K562 (cell line): ENCODE measurements around the gene CENPX. TPM values are rescaled to one million over a fixed set of nuclear protein-coding genes. Genes with fewer than 3 reads are reported as not detected.
A peak's percentile ranks its signal among the peaks of the same experiment; 100 is the strongest.

Experiments used
- BHLHE40 ChIP-seq: IDR thresholded peaks from 2 replicates; pipeline ENCODE4 v1.6.1; 2011; ENCODE audit warnings: low read length, improper control_type of control experiment
- CBFB ChIP-seq: sonication (generic); formaldehyde crosslinking; IDR thresholded peaks from 2 replicates; pipeline ENCODE4 v1.4.0; 2020; ENCODE audit warnings: mild to moderate bottlenecking, missing genetic modification reagents
- CBX1 ChIP-seq: sonication (generic); IDR thresholded peaks from 2 replicates; pipeline ENCODE4 v1.6.1; 2016; ENCODE audit warnings: antibody characterized with exemption, low read depth, mild to moderate bottlenecking
- ESRRA ChIP-seq: fragments of 450-650 bp; IDR thresholded peaks from 2 replicates; pipeline ENCODE4 v1.6.1; 2014; ENCODE audit warnings: low read depth, mild to moderate bottlenecking, moderate library complexity, borderline replicate concordance
- FUS ChIP-seq: fragments of 200-400 bp; formaldehyde crosslinking; optimal IDR thresholded peaks from 2 replicates; pipeline ENCODE3; 2017; ENCODE audit warnings: low read depth, low read length
- GABPB1 ChIP-seq: sonication (generic); formaldehyde crosslinking; IDR thresholded peaks from 2 replicates; pipeline ENCODE4 v1.8.0; 2022; ENCODE audit warnings: mild to moderate bottlenecking, missing genetic modification reagents
- HNRNPLL ChIP-seq: fragments of 200-400 bp; formaldehyde crosslinking; IDR thresholded peaks from 2 replicates; pipeline ENCODE4 v1.6.1; 2017; ENCODE audit warnings: low read length, low read depth, mild to moderate bottlenecking; ENCODE audit not compliant: poor library complexity, severe bottlenecking
- ILF3 ChIP-seq: fragments of 450-650 bp; IDR thresholded peaks from 2 replicates; pipeline ENCODE4 v1.6.1; 2018; ENCODE audit warnings: antibody characterized with exemption, mild to moderate bottlenecking, moderate library complexity, borderline replicate concordance
- NCOA6 ChIP-seq: fragments of 450-650 bp; IDR thresholded peaks from 2 replicates; pipeline ENCODE4 v1.6.1; 2017; ENCODE audit warnings: mild to moderate bottlenecking
- PRPF4 ChIP-seq: fragments of 200-400 bp; formaldehyde crosslinking; IDR thresholded peaks from one replicate; pipeline ENCODE4 v1.6.1; 2017; ENCODE audit warnings: low read length, low read depth, mild to moderate bottlenecking; ENCODE audit not compliant: insufficient read depth, poor library complexity, severe bottlenecking
- ZBTB7A ChIP-seq: IDR thresholded peaks from 2 replicates; pipeline ENCODE4 v1.6.1; 2011; ENCODE audit warnings: low read depth, mild to moderate bottlenecking, low read length, moderate library complexity, borderline replicate concordance; ENCODE audit not compliant: control insufficient read depth
- ZC3H11A ChIP-seq: IDR thresholded peaks from 2 replicates; pipeline ENCODE4 v1.6.1; 2012; ENCODE audit warnings: low read depth, low read length, improper control_type of control experiment
- ZNF12 ChIP-seq: sonication (generic); formaldehyde crosslinking; IDR thresholded peaks from 2 replicates; pipeline ENCODE4 v1.4.0; 2020; ENCODE audit warnings: mild to moderate bottlenecking, missing genetic modification reagents
- ZNF76 ChIP-seq: fragments of 250-450 bp; sonication (Bioruptor Pico); IDR thresholded peaks from 2 replicates; pipeline ENCODE4 v1.4.0; 2020; ENCODE audit warnings: mild to moderate bottlenecking, moderate library complexity, borderline replicate concordance
- polyA plus RNA-seq, 8 experiments: library from polyadenylated mRNA; depleted of rRNA in 4 of 8; stranded (reverse) in 5 of 8; unstranded in 3 of 8; fragments of >200 nt; fragmentation: Nextera tagmentation in 2 of 8; fragmentation: Illumina TruSeq in 1 of 8; extraction: Ambion mirVana in 2 of 8; extraction: Trizol in 1 of 8; gene quantifications; 2 replicates each; pipeline versions ENCODE4 v1.2.1 to v1.2.3, GENCODE V29; 2011 to 2014; ENCODE audit warnings: inconsistent platforms in 1 of 8, missing spikeins in 1 of 8
- total RNA-seq, 7 experiments: library from RNA; depleted of rRNA in 6 of 7; stranded (reverse); fragments of >200 nt in 6 of 7; fragmentation: Illumina TruSeq in 2 of 7; extraction: Trizol in 2 of 7; gene quantifications; 2 replicates each; pipeline versions ENCODE4 v1.2.1 to v1.2.3, GENCODE V29; 2011 to 2021; ENCODE audit warnings: low replicate concordance in 1 of 7
- TF ChIP-seq, protein P1 (sequence below): fragments of 250-450 bp; sonication (Bioruptor Pico); IDR thresholded peaks from 2 replicates; pipeline ENCODE4 v1.5.0; 2022; ENCODE audit warnings: mild to moderate bottlenecking
- TF ChIP-seq, protein P2 (sequence below): fragments of 250-450 bp; sonication (Bioruptor Pico); IDR thresholded peaks from 2 replicates; pipeline ENCODE4 v1.4.0; 2020
- TF ChIP-seq, protein P3 (sequence below): sonication (generic); formaldehyde crosslinking; IDR thresholded peaks from 2 replicates; pipeline ENCODE4 v1.8.0; 2022; ENCODE audit warnings: mild to moderate bottlenecking, missing genetic modification reagents, borderline replicate concordance
- TF ChIP-seq, protein P4 (sequence below): fragments of 250-450 bp; sonication (Bioruptor Pico); IDR thresholded peaks from 2 replicates; pipeline ENCODE4 v1.8.0; 2021; ENCODE audit warnings: moderate library complexity, mild to moderate bottlenecking, inconsistent platforms

CENPX gene
- total and polyA plus RNA-seq, 9 of the 15 experiments (the other 6 are each of a cell fraction or from before 2014, with no cell fraction given): 32.7 to 352 (median 127) TPM

DNA sequence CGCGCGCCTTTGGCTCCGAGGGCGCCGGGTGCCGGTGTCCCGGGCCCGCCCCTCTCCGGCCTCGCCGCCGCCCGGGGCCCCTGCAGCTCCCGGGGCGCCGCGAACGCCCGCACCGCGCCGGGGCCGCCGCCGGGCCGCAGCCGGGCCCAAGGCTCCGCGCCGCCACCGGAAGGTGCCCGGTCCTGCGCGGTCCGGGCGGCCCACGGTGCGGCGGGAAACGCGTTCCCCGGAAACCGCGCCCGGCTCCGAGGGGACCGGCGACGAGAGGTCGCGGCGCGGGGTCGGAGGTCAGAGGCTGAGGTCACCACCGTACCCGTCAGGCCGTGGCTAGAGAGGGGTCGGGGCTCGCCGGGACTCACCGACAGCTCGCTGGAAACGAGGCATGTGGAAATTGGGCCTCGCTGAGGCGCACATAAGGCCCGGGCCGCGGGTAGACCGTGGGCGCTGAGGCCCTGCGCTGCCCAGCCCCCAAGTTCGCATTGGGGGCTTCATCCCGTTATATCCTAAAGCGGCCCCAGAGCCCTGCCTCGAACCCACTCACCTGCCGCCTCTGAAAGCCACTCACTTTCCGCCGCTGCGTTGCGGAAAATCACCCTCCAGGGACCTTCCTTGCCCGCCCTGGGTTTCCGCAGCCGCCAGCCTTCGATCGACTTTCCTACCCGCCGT is 43.1 kb upstream of the CENPX start, which contains the start of gene DUS1L (continued):
- TF ChIP-seq, protein P1, sequence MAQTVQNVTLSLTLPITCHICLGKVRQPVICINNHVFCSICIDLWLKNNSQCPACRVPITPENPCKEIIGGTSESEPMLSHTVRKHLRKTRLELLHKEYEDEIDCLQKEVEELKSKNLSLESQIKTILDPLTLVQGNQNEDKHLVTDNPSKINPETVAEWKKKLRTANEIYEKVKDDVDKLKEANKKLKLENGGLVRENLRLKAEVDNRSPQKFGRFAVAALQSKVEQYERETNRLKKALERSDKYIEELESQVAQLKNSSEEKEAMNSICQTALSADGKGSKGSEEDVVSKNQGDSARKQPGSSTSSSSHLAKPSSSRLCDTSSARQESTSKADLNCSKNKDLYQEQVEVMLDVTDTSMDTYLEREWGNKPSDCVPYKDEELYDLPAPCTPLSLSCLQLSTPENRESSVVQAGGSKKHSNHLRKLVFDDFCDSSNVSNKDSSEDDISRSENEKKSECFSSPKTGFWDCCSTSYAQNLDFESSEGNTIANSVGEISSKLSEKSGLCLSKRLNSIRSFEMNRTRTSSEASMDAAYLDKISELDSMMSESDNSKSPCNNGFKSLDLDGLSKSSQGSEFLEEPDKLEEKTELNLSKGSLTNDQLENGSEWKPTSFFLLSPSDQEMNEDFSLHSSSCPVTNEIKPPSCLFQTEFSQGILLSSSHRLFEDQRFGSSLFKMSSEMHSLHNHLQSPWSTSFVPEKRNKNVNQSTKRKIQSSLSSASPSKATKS (CRISPR knock-in tag): no peak
- TF ChIP-seq, protein P2, sequence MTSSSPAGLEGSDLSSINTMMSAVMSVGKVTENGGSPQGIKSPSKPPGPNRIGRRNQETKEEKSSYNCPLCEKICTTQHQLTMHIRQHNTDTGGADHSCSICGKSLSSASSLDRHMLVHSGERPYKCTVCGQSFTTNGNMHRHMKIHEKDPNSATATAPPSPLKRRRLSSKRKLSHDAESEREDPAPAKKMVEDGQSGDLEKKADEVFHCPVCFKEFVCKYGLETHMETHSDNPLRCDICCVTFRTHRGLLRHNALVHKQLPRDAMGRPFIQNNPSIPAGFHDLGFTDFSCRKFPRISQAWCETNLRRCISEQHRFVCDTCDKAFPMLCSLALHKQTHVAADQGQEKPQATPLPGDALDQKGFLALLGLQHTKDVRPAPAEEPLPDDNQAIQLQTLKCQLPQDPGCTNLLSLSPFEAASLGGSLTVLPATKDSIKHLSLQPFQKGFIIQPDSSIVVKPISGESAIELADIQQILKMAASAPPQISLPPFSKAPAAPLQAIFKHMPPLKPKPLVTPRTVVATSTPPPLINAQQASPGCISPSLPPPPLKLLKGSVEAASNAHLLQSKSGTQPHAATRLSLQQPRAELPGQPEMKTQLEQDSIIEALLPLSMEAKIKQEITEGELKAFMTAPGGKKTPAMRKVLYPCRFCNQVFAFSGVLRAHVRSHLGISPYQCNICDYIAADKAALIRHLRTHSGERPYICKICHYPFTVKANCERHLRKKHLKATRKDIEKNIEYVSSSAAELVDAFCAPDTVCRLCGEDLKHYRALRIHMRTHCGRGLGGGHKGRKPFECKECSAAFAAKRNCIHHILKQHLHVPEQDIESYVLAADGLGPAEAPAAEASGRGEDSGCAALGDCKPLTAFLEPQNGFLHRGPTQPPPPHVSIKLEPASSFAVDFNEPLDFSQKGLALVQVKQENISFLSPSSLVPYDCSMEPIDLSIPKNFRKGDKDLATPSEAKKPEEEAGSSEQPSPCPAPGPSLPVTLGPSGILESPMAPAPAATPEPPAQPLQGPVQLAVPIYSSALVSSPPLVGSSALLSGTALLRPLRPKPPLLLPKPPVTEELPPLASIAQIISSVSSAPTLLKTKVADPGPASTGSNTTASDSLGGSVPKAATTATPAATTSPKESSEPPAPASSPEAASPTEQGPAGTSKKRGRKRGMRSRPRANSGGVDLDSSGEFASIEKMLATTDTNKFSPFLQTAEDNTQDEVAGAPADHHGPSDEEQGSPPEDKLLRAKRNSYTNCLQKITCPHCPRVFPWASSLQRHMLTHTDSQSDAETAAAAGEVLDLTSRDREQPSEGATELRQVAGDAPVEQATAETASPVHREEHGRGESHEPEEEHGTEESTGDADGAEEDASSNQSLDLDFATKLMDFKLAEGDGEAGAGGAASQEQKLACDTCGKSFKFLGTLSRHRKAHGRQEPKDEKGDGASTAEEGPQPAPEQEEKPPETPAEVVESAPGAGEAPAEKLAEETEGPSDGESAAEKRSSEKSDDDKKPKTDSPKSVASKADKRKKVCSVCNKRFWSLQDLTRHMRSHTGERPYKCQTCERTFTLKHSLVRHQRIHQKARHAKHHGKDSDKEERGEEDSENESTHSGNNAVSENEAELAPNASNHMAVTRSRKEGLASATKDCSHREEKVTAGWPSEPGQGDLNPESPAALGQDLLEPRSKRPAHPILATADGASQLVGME (CRISPR knock-in tag): peak; percentile 74
- TF ChIP-seq ESRRA (peak; percentile 94), FUS (peak; percentile 57), PRPF4 (peak; percentile 68), CBFB (CRISPR knock-in tag) (no peak), ZNF12 (CRISPR knock-in tag) (no peak), NCOA6 (no peak), HNRNPLL (no peak), ZNF76 (CRISPR knock-in tag) (0 out of 2 replicates have a peak, but pooled peaks have one; percentile 81), ILF3 (no peak), GABPB1 (CRISPR knock-in tag) (peak; percentile 98), ZBTB7A (peak; percentile 95), ZC3H11A (peak; percentile 81; the same call in 1 of the 2 replicates), CBX1 (peak; percentile 89), BHLHE40 (0 out of 2 replicates have a peak, but pooled peaks have one; percentile 20)
- TF ChIP-seq, protein P3, sequence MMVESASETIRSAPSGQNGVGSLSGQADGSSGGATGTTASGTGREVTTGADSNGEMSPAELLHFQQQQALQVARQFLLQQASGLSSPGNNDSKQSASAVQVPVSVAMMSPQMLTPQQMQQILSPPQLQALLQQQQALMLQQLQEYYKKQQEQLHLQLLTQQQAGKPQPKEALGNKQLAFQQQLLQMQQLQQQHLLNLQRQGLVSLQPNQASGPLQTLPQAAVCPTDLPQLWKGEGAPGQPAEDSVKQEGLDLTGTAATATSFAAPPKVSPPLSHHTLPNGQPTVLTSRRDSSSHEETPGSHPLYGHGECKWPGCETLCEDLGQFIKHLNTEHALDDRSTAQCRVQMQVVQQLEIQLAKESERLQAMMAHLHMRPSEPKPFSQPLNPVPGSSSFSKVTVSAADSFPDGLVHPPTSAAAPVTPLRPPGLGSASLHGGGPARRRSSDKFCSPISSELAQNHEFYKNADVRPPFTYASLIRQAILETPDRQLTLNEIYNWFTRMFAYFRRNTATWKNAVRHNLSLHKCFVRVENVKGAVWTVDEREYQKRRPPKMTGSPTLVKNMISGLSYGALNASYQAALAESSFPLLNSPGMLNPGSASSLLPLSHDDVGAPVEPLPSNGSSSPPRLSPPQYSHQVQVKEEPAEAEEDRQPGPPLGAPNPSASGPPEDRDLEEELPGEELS (CRISPR knock-in tag): no peak
- TF ChIP-seq, protein P4, sequence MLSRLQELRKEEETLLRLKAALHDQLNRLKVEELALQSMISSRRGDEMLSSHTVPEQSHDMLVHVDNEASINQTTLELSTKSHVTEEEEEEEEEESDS (CRISPR knock-in tag): no peak
